GM19467 (cell line): ENCODE results near the gene HLA-DPB1.
A peak's percentile ranks its signal among the peaks of the same experiment; 100 is the strongest.
"Not testable (repeated sequence)": the region's sequence is repeated elsewhere in the genome, so short reads cannot be mapped to it uniquely, and the experiment has no call there.

Experiments
- ATAC-seq: cut with Tn5 transposase; IDR thresholded peaks from one replicate; pipeline ENCODE4 v1.9.1; 2021; ENCODE audit warnings: mild to moderate bottlenecking, moderate library complexity; ENCODE audit not compliant: unreplicated experiment

The HLA-DPB1 gene

DNA sequence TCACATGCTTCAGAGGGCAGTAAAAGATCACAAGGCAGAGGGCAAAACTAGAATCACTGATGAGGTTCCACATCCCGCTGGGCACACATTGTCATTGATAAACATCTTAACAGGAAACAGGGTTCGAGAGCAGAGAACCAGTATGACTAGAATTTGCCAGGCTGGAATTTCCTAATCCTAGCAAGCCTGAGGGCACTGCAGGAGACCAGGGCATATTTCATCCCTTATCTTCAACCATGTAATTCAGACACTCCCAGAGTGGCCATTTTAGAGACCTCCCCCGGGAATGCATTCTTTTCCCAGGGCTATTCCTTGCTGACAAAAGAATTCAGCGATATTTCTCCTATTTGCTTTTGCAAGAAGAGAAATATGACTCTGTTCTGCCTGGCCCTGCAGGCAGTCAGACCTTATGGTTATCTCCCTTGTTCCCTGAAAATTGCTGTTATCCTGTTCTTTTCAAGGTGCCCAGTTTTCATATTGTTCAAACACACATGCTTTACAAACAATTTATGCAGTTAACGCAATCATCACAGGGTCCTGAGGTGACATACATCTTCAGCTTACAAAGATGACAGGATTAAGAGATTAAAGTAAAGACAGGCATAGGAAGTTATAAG, 25.4 kb downstream of the HLA-DPB1 start:
- ATAC-seq: not testable (repeated sequence)

DNA sequence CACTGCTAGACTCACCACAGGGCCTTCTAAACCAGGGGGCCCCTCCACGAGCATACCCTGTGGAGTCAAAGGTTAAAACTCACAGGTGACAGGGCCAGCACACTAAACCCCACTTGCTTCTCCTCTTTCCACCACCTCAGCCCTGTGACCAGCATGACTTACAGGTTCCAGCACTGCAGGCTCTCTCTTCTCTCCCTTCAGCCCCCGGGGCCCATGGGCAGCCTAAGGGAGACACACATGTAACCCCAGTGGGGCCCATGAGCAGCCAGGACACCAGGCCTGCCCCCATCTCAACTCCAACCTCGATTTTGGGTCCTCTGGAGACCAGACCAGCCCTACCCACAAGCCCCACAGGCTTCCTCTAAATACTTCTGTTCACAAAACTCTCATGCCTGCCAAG, 28.0 kb downstream of the HLA-DPB1 start:
- no peak for ATAC-seq

DNA sequence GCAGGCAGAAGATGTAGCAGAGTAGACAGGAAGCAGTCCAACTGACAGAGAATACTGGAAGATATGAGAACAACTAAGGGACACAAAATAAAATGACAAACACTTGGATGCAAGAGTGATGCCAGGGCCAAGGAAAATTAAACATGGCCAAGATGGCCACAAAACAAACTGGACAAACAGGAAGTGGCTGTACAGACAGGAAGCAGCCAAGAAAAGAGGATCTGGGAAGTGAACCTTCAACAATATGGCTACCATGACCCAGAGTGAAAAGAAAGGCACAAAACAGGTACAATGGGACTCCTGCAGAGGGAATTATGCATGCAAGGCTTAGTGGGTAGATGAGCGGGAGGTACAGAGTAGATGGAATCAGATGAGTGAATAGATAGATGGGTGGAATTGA, 29.1 kb downstream of the HLA-DPB1 start:
- no peak for ATAC-seq

DNA sequence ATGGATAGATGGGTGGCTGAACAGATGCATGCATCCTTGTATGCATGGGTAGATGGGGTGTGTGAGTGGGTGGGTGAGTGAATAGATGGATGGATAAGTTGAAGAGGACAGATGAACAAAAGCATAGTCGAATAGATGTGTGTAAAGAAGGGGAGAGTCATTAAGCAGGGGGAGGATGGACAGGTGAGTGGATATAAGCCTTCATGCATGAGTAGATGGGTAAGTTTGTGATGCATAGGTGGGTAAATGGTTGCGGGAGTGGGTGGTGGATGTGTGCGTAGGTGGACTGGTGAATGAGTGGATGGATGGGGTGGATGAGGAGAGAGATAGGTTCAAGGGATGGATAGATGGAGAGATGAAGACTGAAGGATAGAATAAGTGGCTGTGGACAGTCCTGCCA, 29.6 kb downstream of the HLA-DPB1 start:
- ATAC-seq: no peak

DNA sequence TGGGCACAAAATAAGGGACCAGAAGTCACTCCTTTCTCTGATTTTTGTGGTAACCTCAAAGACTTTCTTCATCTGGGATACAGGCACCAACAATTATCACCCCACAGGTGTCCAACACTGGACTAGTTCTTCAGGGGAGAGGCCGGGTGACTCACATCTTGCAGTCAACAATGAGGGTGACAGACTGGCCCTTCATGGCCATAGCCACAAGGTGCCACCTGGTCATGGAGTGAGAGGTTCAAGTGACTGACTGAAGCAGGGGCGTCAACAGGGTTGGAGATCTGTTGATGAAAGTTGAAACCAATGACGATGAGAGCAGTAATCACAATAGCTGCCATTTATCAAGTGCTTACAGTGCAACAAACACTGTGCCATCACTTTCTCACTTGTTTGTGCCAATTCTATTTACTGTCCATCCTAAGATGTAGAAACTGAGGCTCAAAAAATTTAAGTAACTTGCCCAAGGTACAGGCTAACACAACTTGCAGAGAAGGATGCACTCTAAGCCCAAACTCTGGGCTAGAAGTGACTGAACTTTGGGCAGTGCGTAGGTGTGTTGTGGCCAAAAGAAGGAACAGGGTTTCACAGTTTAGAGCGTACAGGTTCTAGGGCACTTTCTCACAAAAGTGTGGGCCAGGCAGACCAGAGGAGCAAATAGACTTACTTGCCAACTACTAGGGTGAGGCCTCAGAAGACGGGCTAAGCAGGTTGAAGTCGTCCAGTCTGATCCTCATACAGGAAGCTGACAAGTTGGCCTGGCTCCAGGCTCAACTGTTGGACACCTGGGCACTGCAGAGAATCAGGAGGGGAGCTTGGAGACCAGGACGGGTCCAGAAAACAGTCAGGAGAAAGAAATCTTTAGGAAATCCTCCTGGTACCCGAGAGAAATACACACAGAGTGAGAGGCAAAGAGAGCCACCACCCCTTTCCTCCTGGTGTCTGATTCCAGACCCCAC, 30.4 kb downstream of the HLA-DPB1 start:
- ATAC-seq: no peak

- no peak for ATAC-seq
Measured at GRCh38 chr6:33107641-33108040, 31.9 kb downstream of the HLA-DPB1 start.

- ATAC-seq: no peak
Measured at GRCh38 chr6:33108307-33108706, 32.5 kb downstream of the HLA-DPB1 start.

GRCh38 chr6:33112148-33112547, 36.4 kb downstream of the HLA-DPB1 start:
- peak; percentile 69 for ATAC-seq

- no peak for ATAC-seq
Measured at GRCh38 chr6:33113755-33114154, 38.0 kb downstream of the HLA-DPB1 start.

GRCh38 chr6:33114406-33114805, 38.6 kb downstream of the HLA-DPB1 start:
- ATAC-seq: no peak

DNA sequence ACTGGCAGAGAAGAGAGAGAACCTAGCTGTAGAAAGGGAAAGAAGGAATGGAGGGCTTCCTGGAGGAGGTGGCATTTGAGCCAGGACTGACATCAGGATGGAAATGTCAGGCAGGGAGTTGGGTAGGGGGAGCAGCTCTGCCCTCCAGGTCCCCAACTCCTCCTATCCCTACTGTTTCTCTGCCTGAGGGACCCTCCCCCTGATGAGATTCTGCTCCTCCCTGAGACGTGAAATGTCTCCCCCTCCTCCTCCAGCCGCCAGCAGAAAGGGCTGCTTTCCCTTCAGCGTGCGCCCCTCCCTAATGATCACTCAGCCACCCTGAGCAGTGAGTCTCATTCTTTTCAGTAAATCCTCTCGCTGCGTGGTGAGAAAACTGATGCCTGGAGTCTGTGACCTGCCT, 40.6 kb downstream of the HLA-DPB1 start:
- no peak for ATAC-seq

GRCh38 chr6:33116841-33117711, 41.3 kb downstream of the HLA-DPB1 start:
- no peak for ATAC-seq

DNA sequence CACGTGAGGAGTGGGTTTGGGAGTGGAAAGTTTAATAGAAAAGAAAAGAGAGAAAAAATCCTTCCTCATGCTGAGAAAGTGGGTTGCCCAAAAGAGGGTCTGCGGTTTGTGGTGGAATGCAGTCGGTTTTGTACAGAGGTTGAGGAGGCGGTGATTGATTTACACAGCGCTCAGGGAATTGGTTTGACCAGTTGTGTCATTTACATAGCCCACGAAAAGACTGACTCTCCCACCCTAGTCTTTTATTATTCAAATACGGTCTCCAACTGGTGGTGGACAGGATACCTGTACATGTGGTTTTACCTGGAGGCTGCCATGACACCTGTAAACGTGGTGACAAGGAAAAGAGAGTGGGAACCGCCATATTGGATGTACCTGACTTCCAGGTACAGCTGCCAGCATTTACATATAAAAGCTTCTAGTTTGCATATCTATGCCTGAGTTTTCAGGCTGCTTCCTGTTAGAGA, 42.1 kb downstream of the HLA-DPB1 start:
- no peak for ATAC-seq

GRCh38 chr6:33118525-33119123, 42.8 kb downstream of the HLA-DPB1 start:
- no peak for ATAC-seq

DNA sequence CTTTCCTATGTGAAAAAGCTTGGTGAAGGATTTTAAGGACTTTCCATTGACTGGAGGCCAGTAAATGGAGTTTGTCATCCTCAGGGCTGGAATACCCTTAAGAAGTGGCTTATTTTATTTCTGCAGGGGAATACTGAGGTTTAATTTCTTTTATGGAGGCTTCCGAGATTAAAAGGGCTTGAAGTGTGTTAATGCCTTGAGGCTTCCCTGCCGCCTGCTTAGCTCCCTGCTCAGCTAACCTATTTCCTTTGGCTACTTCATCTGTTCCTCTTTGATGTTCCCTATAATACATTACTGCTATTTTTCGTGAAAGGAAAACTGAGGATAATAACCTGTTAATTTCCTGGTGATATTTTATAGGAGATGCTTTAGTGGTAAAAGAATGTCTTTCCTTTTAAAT, 44.2 kb downstream of the HLA-DPB1 start:
- ATAC-seq: no peak

DNA sequence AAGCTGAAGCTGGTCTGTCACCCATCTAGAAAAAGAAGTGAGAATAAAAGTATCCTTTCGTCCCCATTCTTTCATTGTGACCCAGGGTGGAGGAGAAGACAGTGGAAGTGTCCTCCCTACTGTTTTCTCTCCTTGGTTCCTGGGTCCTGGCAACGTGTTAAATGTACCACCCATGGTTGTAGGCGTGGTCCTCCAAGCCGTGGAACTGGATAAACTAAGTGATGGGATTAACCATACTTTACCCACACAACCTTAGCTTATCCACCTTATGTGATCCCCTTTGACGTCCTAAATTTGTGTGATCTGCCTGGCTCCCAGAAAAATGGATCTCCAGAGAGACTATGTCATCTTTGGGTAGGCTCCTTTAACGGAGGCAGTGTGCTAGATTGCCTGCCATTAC, 47.4 kb downstream of the HLA-DPB1 start:
- no peak for ATAC-seq

- ATAC-seq: no peak
Measured at GRCh38 chr6:33123732-33124524, 48.1 kb downstream of the HLA-DPB1 start.

DNA sequence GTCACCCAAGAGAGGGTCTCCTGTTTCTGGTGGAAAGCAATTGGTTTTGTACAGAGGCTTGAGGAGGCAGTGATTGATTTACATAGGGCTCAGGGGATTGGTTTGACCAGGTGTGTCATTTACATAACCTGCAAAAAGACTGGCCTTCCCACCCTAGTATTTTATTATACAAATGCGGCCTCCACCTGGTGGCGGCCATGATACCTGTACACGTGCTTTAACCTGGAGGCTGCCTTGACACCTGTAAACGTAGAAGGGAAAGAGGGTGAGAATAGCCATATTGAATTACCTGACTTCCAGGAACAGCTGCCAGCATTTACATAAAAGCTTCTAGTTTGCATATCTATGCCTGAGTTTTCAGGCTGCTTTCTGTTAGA, 48.7 kb downstream of the HLA-DPB1 start:
- ATAC-seq: no peak

DNA sequence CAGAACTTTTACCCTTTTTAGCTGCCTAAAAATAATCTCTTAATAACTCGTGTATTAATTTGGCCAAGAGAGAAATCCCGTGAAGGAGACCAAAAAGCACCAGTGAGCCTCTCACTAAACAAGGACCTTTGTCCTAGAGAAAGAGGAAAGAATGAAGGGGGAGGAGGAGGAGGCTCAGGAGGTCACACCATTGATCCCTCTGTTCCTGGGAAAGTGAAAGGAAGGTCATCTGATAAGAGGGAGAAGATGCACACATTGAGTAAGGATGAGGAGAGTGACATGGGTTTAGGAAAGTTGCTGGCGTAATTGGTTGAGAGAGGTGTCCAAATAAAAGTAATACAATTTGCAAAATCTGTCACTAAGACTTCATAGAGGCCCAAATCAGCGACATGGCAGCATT, 49.2 kb downstream of the HLA-DPB1 start:
- ATAC-seq: no peak

GRCh38 chr6:33126101-33126714, 50.4 kb downstream of the HLA-DPB1 start:
- ATAC-seq: no peak
